ENCODE results near the gene RDH16. TPM values are rescaled to one million over a fixed set of nuclear protein-coding genes. Genes with fewer than 3 reads are reported as not detected.

The RDH16 gene
- total RNA-seq, result 0.06 TPM in 1 of 2 replicates, not detected in the other

GRCh38 chr12:56957229-56958052 is at the start of gene RDH16:
Gene RDH16 (minus strand): TSS chr12:56957608. CDS start chr12:56957462, 146 bp downstream.

GRCh38 chr12:57005980-57006808 is 48.8 kb upstream of the RDH16 start, which contains the start of gene ZBTB39:
Gene ZBTB39 (minus strand): TSS chr12:57006546. CDS start chr12:57004917, 1,629 bp downstream.

GRCh38 chr12:56933826-56934625 is 23.4 kb downstream of the RDH16 start, which contains the start of gene SDR9C7:
Gene SDR9C7 (minus strand): TSS chr12:56934408. CDS start chr12:56934261, 147 bp downstream.

Other genes with a start within 250 kb of the RDH16 start
- gene NACA, start 232.3 kb downstream of the RDH16 start, total RNA-seq, result 1,513 and 1,579 TPM in 2 replicates
- gene PRIM1, start 205.3 kb downstream of the RDH16 start, total RNA-seq, result 2.1 and 3.7 TPM in 2 replicates
- 0.83 and 2.2 TPM in 2 replicates for gene HSD17B6, start 194.3 kb downstream of the RDH16 start, total RNA-seq
- gene SDR9C7, start 23.2 kb downstream of the RDH16 start, total RNA-seq, result not detected in 2 replicates
- gene ZBTB39, start 48.9 kb upstream of the RDH16 start, total RNA-seq, result 1.9 and 2.0 TPM in 2 replicates
- gene TAC3, start 58.9 kb upstream of the RDH16 start, total RNA-seq, result not detected in 2 replicates
- gene MYO1A, start 92.5 kb upstream of the RDH16 start, total RNA-seq, result not detected in 2 replicates
- 2.2 and 3.5 TPM in 2 replicates for gene NEMP1, start 121.2 kb upstream of the RDH16 start, total RNA-seq
- gene NAB2, start 131.5 kb upstream of the RDH16 start, total RNA-seq, result 40.6 and 54.4 TPM in 2 replicates
- gene STAT6, start 153.8 kb upstream of the RDH16 start, total RNA-seq, result 106 and 115 TPM in 2 replicates
- gene LRP1, start 170.9 kb upstream of the RDH16 start, total RNA-seq, result 1,119 and 1,224 TPM in 2 replicates
- gene LRP1-AS, start 190.0 kb upstream of the RDH16 start, total RNA-seq, result not detected in 2 replicates

All from cardiac ventricle fibroblast (primary cell).